GM06990 (cell line): ENCODE measurements around the gene SEMA3E.
"Not testable (repeated sequence)": the region's sequence is repeated elsewhere in the genome, so short reads cannot be mapped to it uniquely, and the experiment has no call there.

ENCODE experiments used
- DNase-seq: peaks from one replicate; pipeline ENCODE4 v3.0.0-alpha.2; 2011; ENCODE audit not compliant: insufficient read length; ENCODE audit errors: extremely low read depth
- H3K27me3 ChIP-seq: replicated peaks from 2 replicates; pipeline ENCODE4 v1.6.0; 2011; ENCODE audit warnings: low read length; ENCODE audit not compliant: control insufficient read depth, insufficient read depth
- H3K36me3 ChIP-seq: 2 replicates; pipeline ENCODE4 v1.5.1; 2011; ENCODE audit warnings: low read length; ENCODE audit not compliant: control insufficient read depth, insufficient read depth
- H3K4me3 ChIP-seq: replicated peaks from 2 replicates; pipeline ENCODE4 v1.5.1; 2011; ENCODE audit warnings: low read depth, mild to moderate bottlenecking, control low read depth, low read length
- CTCF ChIP-seq: IDR thresholded peaks from 2 replicates; pipeline ENCODE4 v1.5.1; 2011; ENCODE audit warnings: low read length, control low read depth, mild to moderate bottlenecking, inconsistent platforms; ENCODE audit not compliant: insufficient read depth, poor library complexity, severe bottlenecking

SEMA3E gene

GRCh38 chr7:83446102-83446669 lies 202.8 kb downstream of the SEMA3E start:
- TF ChIP-seq CTCF, result no peak
- no peaks in the 10 kb centered on the region for H3K36me3 ChIP-seq
- no peak for DNase-seq
- no peak overlapping the region for H3K4me3 ChIP-seq
- no peaks in the 10 kb centered on the region for H3K27me3 ChIP-seq

- no peak overlapping the region for H3K4me3 ChIP-seq
- H3K36me3 ChIP-seq, result no peaks in the 10 kb centered on the region
- DNase-seq, result no peak
- H3K27me3 ChIP-seq, result no peaks in the 10 kb centered on the region
- no peak for TF ChIP-seq CTCF
Measured at GRCh38 chr7:83442911-83443310, 206.0 kb downstream of the SEMA3E start.

- no peak for TF ChIP-seq CTCF
- Histone ChIP-seq H3K36me3 (no peaks in the 10 kb centered on the region), H3K4me3 (no peak overlapping the region), H3K27me3 (no peaks in the 10 kb centered on the region)
- DNase-seq, result no peak
Measured at GRCh38 chr7:83439026-83439425, 209.9 kb downstream of the SEMA3E start.

- not testable (repeated sequence) for DNase-seq, H3K4me3 ChIP-seq, H3K36me3 ChIP-seq, H3K27me3 ChIP-seq
Measured at GRCh38 chr7:83430289-83430688, 218.7 kb downstream of the SEMA3E start.

GRCh38 chr7:83429493-83429892 lies 219.4 kb downstream of the SEMA3E start:
- Histone ChIP-seq H3K27me3 (no peaks in the 10 kb centered on the region), H3K4me3 (no peak overlapping the region), H3K36me3 (no peaks in the 10 kb centered on the region)
- TF ChIP-seq CTCF, result no peak
- DNase-seq, result no peak

GRCh38 chr7:83427884-83428283 lies 221.1 kb downstream of the SEMA3E start:
- no peak for DNase-seq
- no peak for TF ChIP-seq CTCF
- H3K27me3 ChIP-seq, result no peaks in the 10 kb centered on the region
- no peak overlapping the region for H3K4me3 ChIP-seq
- H3K36me3 ChIP-seq, result no peaks in the 10 kb centered on the region
